ENCODE data around the gene EML1. TPM values are rescaled to one million over a fixed set of nuclear protein-coding genes. Genes with fewer than 3 reads are reported as not detected.

Gene EML1
- total RNA-seq, 1 experiment from 2014 or later, result 16.1 TPM

DNA sequence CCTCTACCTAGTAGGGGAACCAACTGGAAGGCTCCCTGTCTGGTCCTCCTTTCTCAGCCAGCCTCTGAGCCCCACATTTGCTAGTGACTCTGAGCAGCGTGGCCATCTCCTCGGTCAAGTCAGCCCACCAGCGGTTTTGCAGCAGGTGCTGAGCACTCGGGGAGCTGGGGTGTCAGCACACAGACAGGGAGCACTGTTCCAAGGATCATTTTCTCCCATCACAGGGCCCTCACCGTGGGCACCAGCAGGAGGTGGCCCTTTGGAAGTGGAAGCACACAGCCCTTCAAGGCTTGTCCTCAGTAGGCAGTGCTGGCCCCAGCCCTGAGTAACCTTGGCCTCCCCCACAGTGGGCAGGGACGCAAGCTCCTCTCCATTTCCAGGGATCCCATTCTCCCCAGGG is 24.1 kb upstream of the EML1 start (continued):
- TF ChIP-seq, protein P1, sequence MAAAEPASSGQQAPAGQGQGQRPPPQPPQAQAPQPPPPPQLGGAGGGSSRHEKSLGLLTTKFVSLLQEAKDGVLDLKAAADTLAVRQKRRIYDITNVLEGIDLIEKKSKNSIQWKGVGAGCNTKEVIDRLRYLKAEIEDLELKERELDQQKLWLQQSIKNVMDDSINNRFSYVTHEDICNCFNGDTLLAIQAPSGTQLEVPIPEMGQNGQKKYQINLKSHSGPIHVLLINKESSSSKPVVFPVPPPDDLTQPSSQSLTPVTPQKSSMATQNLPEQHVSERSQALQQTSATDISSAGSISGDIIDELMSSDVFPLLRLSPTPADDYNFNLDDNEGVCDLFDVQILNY (CRISPR knock-in tag; IDR thresholded peaks at IDR 0.05), result no peak
- TF ChIP-seq, protein P2, sequence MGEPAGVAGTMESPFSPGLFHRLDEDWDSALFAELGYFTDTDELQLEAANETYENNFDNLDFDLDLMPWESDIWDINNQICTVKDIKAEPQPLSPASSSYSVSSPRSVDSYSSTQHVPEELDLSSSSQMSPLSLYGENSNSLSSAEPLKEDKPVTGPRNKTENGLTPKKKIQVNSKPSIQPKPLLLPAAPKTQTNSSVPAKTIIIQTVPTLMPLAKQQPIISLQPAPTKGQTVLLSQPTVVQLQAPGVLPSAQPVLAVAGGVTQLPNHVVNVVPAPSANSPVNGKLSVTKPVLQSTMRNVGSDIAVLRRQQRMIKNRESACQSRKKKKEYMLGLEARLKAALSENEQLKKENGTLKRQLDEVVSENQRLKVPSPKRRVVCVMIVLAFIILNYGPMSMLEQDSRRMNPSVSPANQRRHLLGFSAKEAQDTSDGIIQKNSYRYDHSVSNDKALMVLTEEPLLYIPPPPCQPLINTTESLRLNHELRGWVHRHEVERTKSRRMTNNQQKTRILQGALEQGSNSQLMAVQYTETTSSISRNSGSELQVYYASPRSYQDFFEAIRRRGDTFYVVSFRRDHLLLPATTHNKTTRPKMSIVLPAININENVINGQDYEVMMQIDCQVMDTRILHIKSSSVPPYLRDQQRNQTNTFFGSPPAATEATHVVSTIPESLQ (CRISPR knock-in tag; IDR thresholded peaks at IDR 0.05), result no peak

DNA sequence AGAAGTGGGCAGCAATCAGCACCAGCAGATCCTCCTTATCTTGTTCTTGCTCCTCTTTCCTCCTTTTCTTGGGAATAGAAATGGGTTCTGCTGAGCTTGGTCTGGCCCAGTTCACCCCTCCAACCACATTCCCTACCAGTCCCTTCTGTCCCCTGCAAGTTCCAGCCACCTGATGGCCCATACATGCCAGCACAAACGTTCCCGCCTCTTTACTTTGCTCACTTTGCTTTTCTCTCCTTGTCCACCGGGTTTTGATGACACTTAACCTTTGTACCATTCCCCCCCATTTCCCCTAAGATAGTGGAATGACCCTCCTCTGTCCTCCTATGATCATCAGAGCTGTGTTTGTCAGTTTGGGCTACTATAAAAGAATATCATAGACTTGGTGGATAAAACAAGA is 23.4 kb upstream of the EML1 start:
- Mint-ChIP-seq H3K4me3 (no peak overlapping the region), H3K36me3 (no peaks in the 10 kb centered on the region), H3K27ac (no peak overlapping the region), H3K27me3 (ENCODE audit: low read depth) (no peaks in the 10 kb centered on the region; the same call in 1 of the 2 replicates), H3K9me3 (peaks cover 7% of the 10 kb centered on the region), H3K4me1 (peaks cover 37% of the 10 kb centered on the region)
- DNase-seq (ENCODE audit: low spot score) (no peak), ATAC-seq (no peak)
- TF ChIP-seq, protein P3, sequence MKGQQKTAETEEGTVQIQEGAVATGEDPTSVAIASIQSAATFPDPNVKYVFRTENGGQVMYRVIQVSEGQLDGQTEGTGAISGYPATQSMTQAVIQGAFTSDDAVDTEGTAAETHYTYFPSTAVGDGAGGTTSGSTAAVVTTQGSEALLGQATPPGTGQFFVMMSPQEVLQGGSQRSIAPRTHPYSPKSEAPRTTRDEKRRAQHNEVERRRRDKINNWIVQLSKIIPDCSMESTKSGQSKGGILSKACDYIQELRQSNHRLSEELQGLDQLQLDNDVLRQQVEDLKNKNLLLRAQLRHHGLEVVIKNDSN (CRISPR knock-in tag; IDR thresholded peaks at IDR 0.05), result no peak
- TF ChIP-seq ZBTB21 (CRISPR knock-in tag; IDR thresholded peaks at IDR 0.05; ENCODE audit: borderline replicate concordance) (no peak), RORB (CRISPR knock-in tag; IDR thresholded peaks at IDR 0.05) (no peak), NR1H2 (CRISPR knock-in tag; IDR thresholded peaks at IDR 0.05) (no peak), SOX15 (CRISPR knock-in tag; IDR thresholded peaks at IDR 0.05) (no peak), ZNF416 (CRISPR knock-in tag; IDR thresholded peaks at IDR 0.05) (no peak), JAZF1 (CRISPR knock-in tag; IDR thresholded peaks at IDR 0.05) (no peak)
- TF ChIP-seq, protein P4, sequence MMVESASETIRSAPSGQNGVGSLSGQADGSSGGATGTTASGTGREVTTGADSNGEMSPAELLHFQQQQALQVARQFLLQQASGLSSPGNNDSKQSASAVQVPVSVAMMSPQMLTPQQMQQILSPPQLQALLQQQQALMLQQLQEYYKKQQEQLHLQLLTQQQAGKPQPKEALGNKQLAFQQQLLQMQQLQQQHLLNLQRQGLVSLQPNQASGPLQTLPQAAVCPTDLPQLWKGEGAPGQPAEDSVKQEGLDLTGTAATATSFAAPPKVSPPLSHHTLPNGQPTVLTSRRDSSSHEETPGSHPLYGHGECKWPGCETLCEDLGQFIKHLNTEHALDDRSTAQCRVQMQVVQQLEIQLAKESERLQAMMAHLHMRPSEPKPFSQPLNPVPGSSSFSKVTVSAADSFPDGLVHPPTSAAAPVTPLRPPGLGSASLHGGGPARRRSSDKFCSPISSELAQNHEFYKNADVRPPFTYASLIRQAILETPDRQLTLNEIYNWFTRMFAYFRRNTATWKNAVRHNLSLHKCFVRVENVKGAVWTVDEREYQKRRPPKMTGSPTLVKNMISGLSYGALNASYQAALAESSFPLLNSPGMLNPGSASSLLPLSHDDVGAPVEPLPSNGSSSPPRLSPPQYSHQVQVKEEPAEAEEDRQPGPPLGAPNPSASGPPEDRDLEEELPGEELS (CRISPR knock-in tag; IDR thresholded peaks at IDR 0.05), result no peak
- TF ChIP-seq, protein P5, sequence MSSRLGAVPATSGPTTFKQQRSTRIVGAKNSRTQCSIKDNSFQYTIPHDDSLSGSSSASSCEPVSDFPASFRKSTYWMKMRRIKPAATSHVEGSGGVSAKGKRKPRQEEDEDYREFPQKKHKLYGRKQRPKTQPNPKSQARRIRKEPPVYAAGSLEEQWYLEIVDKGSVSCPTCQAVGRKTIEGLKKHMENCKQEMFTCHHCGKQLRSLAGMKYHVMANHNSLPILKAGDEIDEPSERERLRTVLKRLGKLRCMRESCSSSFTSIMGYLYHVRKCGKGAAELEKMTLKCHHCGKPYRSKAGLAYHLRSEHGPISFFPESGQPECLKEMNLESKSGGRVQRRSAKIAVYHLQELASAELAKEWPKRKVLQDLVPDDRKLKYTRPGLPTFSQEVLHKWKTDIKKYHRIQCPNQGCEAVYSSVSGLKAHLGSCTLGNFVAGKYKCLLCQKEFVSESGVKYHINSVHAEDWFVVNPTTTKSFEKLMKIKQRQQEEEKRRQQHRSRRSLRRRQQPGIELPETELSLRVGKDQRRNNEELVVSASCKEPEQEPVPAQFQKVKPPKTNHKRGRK (CRISPR knock-in tag; IDR thresholded peaks at IDR 0.05; ENCODE audit: borderline replicate concordance), result no peak
- TF ChIP-seq, protein P6, sequence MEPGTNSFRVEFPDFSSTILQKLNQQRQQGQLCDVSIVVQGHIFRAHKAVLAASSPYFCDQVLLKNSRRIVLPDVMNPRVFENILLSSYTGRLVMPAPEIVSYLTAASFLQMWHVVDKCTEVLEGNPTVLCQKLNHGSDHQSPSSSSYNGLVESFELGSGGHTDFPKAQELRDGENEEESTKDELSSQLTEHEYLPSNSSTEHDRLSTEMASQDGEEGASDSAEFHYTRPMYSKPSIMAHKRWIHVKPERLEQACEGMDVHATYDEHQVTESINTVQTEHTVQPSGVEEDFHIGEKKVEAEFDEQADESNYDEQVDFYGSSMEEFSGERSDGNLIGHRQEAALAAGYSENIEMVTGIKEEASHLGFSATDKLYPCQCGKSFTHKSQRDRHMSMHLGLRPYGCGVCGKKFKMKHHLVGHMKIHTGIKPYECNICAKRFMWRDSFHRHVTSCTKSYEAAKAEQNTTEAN (CRISPR knock-in tag; IDR thresholded peaks at IDR 0.05), result no peak
- TF ChIP-seq, protein P7, sequence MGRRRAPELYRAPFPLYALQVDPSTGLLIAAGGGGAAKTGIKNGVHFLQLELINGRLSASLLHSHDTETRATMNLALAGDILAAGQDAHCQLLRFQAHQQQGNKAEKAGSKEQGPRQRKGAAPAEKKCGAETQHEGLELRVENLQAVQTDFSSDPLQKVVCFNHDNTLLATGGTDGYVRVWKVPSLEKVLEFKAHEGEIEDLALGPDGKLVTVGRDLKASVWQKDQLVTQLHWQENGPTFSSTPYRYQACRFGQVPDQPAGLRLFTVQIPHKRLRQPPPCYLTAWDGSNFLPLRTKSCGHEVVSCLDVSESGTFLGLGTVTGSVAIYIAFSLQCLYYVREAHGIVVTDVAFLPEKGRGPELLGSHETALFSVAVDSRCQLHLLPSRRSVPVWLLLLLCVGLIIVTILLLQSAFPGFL (CRISPR knock-in tag; IDR thresholded peaks at IDR 0.05; ENCODE audit: borderline replicate concordance), result no peak
- ChIA-PET POLR2A (no interaction called here), CTCF (no interaction called here)

All from WTC11 (cell line).